Neural crest cell (in vitro differentiated cells): ENCODE results near the gene PRR15. TPM values are rescaled to one million over a fixed set of nuclear protein-coding genes. Genes with fewer than 3 reads are reported as not detected.
A peak's percentile ranks its signal among the peaks of the same experiment; 100 is the strongest.

Source experiments
- DNase-seq: peaks from one replicate; pipeline ENCODE4 v3.0.0; 2021; ENCODE audit warnings: low read depth, mixed read lengths, low spot score
- H3K27ac Mint-ChIP-seq: one replicate; pipeline ENCODE4 v1.8.0; 2021; ENCODE audit warnings: mild to moderate bottlenecking, mixed read lengths; ENCODE audit not compliant: unreplicated experiment
- H3K27me3 Mint-ChIP-seq: 2 replicates; pipeline ENCODE4 v1.8.0; 2021; ENCODE audit warnings: low read depth, mild to moderate bottlenecking, mixed read lengths
- H3K36me3 Mint-ChIP-seq: 2 replicates; pipeline ENCODE4 v1.8.0; 2021; ENCODE audit warnings: low read depth, mild to moderate bottlenecking, mixed read lengths
- H3K4me1 Mint-ChIP-seq: 2 replicates; pipeline ENCODE4 v1.8.0; 2021; ENCODE audit warnings: mixed read lengths
- H3K4me3 Mint-ChIP-seq: one replicate; pipeline ENCODE4 v1.8.0; 2021; ENCODE audit warnings: mild to moderate bottlenecking, mixed read lengths
- H3K9me3 Mint-ChIP-seq: 2 replicates; pipeline ENCODE4 v1.8.0; 2021; ENCODE audit warnings: mixed read lengths
- total RNA-seq: library from RNA; stranded (reverse); gene quantifications from 2 replicates; pipeline ENCODE4 v1.2.1, GENCODE V29; 2021
- TF ChIP-seq, protein P1 (sequence below): fragments of 200-600 bp; sonication (generic); conservative IDR thresholded peaks from 2 replicates; pipeline ENCODE4 v1.5.0; 2021; ENCODE audit warnings: antibody characterized with exemption, mild to moderate bottlenecking

PRR15 gene
- total RNA-seq, 1 donor from 2014 or later: not detected

DNA sequence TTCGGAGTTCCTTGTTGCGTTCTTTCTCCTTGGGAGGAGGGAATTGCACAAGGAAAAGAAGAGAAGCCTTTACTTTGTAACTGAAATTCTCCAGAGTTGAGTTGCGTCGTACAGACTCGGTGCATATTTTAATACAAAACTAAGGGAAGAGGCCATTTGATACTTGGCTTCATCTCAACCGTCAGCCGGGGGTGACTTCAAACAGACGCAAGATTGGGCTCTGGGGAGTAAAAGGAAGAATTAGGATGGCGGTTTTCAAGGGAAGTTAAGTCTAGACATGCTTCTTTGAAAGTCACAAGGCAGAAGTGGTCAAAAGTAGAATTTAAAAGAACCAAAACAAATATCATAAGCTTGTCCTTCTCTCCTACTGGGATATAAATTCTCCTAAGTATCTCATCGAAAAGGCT is 1.6 kb downstream of the PRR15 start:
- Mint-ChIP-seq H3K4me3 (peak overlapping the region; percentile 88), H3K4me1 (peaks cover 23% of the 10 kb centered on the region), H3K27me3 (peaks cover 75% of the 10 kb centered on the region), H3K27ac (no peak overlapping the region), H3K36me3 (no peaks in the 10 kb centered on the region), H3K9me3 (no peaks in the 10 kb centered on the region)
- no peak for DNase-seq
- TF ChIP-seq, protein P1, sequence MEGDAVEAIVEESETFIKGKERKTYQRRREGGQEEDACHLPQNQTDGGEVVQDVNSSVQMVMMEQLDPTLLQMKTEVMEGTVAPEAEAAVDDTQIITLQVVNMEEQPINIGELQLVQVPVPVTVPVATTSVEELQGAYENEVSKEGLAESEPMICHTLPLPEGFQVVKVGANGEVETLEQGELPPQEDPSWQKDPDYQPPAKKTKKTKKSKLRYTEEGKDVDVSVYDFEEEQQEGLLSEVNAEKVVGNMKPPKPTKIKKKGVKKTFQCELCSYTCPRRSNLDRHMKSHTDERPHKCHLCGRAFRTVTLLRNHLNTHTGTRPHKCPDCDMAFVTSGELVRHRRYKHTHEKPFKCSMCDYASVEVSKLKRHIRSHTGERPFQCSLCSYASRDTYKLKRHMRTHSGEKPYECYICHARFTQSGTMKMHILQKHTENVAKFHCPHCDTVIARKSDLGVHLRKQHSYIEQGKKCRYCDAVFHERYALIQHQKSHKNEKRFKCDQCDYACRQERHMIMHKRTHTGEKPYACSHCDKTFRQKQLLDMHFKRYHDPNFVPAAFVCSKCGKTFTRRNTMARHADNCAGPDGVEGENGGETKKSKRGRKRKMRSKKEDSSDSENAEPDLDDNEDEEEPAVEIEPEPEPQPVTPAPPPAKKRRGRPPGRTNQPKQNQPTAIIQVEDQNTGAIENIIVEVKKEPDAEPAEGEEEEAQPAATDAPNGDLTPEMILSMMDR: no peak

DNA sequence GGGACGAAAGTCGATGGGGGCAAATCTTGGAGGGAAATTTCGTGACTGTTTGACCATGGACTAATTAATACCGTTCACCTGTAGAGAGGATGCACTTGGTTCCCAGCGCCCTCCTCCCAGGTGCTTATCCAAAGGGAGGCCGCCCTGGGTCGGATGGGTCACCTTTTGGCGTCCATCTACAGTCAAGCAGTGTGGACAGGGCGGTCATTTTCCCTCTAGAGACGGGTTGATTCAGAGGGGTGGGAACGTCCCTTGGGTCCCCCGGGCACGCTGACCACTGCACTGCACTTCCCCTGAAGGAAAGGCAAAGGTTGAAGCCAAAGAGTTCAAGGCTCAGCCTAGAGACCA is 2.0 kb downstream of the PRR15 start:
- DNase-seq: no peak
- peaks cover 23% of the 10 kb centered on the region for H3K4me1 Mint-ChIP-seq
- H3K9me3 Mint-ChIP-seq: no peaks in the 10 kb centered on the region
- H3K27me3 Mint-ChIP-seq: peaks cover 74% of the 10 kb centered on the region
- H3K27ac Mint-ChIP-seq: no peak overlapping the region
- H3K4me3 Mint-ChIP-seq: peak overlapping the region; percentile 88
- H3K36me3 Mint-ChIP-seq: no peaks in the 10 kb centered on the region
- TF ChIP-seq, protein P1: no peak

DNA sequence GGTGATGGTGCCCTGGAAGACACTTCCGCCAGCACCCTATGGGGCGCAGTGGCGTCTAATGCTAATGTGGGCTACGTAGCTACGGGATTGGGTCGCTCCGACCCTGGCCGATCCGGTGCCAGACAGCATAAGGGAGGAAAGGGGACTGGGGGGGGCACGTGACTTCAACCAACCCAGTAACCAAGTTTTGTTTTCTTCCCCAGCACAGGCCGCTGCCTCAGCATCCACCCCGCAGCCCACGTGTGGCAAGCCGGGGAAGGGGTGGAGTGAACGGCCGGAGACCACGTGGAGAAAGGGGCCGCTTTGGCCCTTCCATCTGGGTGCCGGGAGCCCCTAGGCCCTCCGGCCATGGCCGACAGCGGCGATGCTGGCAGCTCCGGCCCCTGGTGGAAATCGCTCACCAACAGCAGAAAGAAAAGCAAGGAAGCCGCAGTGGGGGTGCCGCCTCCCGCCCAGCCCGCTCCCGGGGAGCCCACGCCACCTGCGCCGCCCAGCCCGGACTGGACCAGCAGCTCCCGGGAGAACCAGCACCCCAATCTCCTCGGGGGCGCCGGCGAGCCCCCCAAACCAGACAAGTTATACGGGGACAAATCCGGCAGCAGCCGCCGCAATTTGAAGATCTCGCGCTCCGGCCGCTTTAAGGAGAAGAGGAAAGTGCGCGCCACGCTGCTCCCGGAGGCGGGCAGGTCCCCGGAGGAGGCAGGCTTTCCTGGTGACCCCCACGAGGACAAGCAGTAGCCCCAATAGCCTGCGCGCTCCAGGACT is 2.5 kb downstream of the PRR15 start:
- TF ChIP-seq, protein P1: no peak
- no peaks in the 10 kb centered on the region for H3K36me3 Mint-ChIP-seq
- H3K9me3 Mint-ChIP-seq: no peaks in the 10 kb centered on the region
- H3K27ac Mint-ChIP-seq: no peak overlapping the region
- H3K4me3 Mint-ChIP-seq: peak overlapping the region; percentile 54
- no peak for DNase-seq
- H3K27me3 Mint-ChIP-seq: peaks cover 75% of the 10 kb centered on the region
- peaks cover 23% of the 10 kb centered on the region for H3K4me1 Mint-ChIP-seq

DNA sequence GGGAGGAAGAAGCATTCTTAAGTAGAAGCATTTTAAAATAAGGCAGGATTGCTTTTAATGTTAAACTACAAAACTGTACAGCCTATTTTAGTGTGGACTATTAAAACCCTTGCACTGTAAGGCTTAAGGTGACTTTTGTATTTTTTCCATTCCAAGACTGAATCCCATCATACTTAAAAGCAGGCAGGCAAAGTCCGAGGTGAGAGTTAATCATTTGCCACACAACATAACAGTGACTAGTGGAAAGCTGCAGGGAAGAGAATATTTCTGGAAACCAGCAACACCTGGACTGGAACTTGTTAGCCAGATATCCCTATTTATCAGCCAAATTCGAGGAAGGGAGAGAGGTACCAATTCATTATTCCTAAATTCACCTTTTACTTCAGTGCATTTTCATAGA is 3.5 kb downstream of the PRR15 start:
- Mint-ChIP-seq H3K4me1 (peaks cover 23% of the 10 kb centered on the region), H3K9me3 (no peaks in the 10 kb centered on the region), H3K27me3 (peaks cover 67% of the 10 kb centered on the region), H3K36me3 (no peaks in the 10 kb centered on the region), H3K27ac (no peak overlapping the region), H3K4me3 (peak overlapping the region; percentile 54)
- TF ChIP-seq, protein P1: no peak
- DNase-seq: no peak

DNA sequence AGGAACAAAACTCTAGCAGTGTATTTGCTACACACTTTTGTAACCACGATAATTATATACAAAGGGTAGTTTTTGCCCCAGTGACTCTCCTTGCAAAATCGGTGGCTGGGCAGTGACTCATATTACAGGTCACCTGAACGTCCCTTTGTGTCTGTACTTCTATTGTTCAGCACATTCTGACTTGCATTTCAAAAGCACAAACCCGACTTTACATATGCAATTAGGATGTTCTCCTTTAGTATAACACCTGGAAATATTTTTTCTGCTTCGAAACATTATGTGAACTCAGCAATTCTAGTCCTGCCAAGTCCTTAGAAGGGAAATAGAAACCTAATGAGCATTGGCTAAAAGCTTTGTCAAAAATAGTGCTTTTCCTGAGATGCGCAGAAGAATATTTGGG is 6.0 kb downstream of the PRR15 start:
- Mint-ChIP-seq H3K9me3 (no peaks in the 10 kb centered on the region), H3K27ac (no peak overlapping the region), H3K4me3 (no peak overlapping the region), H3K36me3 (no peaks in the 10 kb centered on the region), H3K4me1 (peaks cover 10% of the 10 kb centered on the region), H3K27me3 (peaks cover 45% of the 10 kb centered on the region)
- TF ChIP-seq, protein P1: no peak
- DNase-seq: no peak
